GM15510 (cell line): ENCODE data around the gene TCTN2.
A peak's percentile ranks its signal among the peaks of the same experiment; 100 is the strongest.

Experiments used
- POLR2A ChIP-seq: IDR thresholded peaks from 3 replicates; pipeline ENCODE4 v1.6.1; 2011; ENCODE audit warnings: borderline replicate concordance; ENCODE audit not compliant: insufficient read length; ENCODE audit errors: extremely low read depth

Gene TCTN2

GRCh38 chr12:123670882-123671728 lies at the start of gene TCTN2:
TCTN2 (plus strand) TSS chr12:123671113; CDS start chr12:123671241, 128 bp downstream.
- no peak for TF ChIP-seq POLR2A

GRCh38 chr12:123621619-123622530 lies 49.0 kb upstream of the TCTN2 start:
- no peak for TF ChIP-seq POLR2A

- TF ChIP-seq POLR2A: peak; percentile 96
Measured at GRCh38 chr12:123633379-123634141, 37.4 kb upstream of the TCTN2 start, which contains the start of the genes EIF2B1 and GTF2H3. EIF2B1 (minus strand) TSS chr12:123633686; CDS start chr12:123633557, 129 bp downstream. GTF2H3 (plus strand) TSS chr12:123633829; CDS start chr12:123633860, 31 bp downstream.

- TF ChIP-seq POLR2A: no peak
Measured at GRCh38 chr12:123634142-123634561, 36.8 kb upstream of the TCTN2 start.

- no peak for TF ChIP-seq POLR2A
Measured at GRCh38 chr12:123643911-123644310, 27.0 kb upstream of the TCTN2 start.

GRCh38 chr12:123645380-123645779 lies 25.5 kb upstream of the TCTN2 start:
- TF ChIP-seq POLR2A: no peak

DNA sequence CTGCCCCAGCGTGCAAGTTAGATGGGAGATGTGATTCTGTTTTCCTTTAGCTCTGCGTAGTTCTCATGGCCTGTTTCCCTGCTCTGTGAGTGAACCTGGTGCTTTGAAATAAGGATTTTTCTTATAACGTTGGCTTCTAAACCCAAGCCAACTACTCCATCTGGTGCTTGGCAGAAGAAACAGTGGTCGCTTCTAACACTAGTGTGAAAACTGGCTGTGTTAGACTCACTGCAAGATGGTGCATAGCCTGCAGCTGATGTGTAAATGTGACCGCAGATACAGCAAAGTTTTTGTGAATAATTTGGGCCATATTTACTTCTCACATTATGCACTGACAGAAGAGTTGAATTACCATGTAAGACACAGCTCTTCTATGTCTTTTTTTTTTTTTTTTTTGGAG lies 25.0 kb upstream of the TCTN2 start:
- TF ChIP-seq POLR2A: no peak

DNA sequence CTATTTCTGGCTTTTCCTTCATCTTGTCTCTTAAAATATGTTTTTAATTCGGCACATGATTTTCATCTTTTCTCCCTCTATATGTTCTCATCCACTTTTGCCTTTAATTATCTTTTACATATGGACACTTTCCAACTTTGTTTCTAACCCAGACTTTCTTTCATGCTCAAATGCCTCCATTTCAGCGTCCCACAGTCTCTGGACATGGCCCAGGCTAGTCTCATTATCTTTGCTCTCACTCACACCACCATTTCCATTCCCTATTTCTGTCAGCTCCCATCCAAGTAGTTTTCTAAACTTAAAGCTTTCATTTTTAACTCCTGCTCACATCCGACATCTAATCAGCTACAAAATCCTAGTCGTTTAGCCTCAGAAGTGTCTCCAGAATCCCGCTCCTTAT lies 22.5 kb upstream of the TCTN2 start:
- TF ChIP-seq POLR2A: no peak

DNA sequence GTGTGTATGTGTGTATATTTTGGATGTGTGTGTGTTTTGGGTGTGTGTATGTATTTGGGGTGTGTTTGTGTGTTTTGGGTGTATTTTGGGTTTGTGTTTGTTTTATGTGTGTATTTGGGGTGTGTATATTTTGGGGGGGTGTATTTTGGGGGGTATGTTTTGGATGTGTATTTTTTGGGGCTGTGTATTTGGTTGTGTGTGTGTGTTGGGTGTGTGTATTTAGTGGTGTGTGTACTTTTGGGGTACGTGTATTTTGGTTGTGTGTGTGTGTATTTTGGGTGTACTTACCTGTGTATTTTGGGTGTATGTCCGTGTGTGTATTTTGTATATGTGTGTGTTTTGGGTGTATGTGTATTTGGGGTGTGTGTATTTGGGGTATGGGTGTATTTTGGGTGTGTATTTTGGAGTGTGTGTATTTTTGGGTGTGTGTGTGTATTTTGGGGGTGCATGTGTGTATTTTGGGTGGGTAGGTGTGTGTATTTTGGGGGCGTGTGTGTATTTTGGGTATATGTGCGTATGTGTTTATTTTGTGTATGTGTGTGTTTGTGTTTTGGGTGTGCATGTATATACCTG lies 16.7 kb upstream of the TCTN2 start:
- TF ChIP-seq POLR2A: no peak

- TF ChIP-seq POLR2A: no peak
Measured at GRCh38 chr12:123655420-123655819, 15.5 kb upstream of the TCTN2 start.

GRCh38 chr12:123656392-123656791 lies 14.5 kb upstream of the TCTN2 start:
- no peak for TF ChIP-seq POLR2A

GRCh38 chr12:123657211-123657610 lies 13.7 kb upstream of the TCTN2 start:
- no peak for TF ChIP-seq POLR2A

- no peak for TF ChIP-seq POLR2A
Measured at GRCh38 chr12:123659996-123660727, 10.8 kb upstream of the TCTN2 start.
